GM12891 (cell line): Measurements from ENCODE around the gene MBNL3.

Source experiments
- POLR2A ChIP-seq: IDR thresholded peaks from 2 replicates; pipeline ENCODE4 v1.6.1; 2011; ENCODE audit warnings: low read depth, low read length, control low read depth
- POLR2AphosphoS5 ChIP-seq: IDR thresholded peaks from 2 replicates; pipeline ENCODE4 v1.6.1; 2011; ENCODE audit warnings: low read depth, low read length, control low read depth
- SPI1 ChIP-seq: IDR thresholded peaks from 2 replicates; pipeline ENCODE4 v1.6.1; 2011; ENCODE audit warnings: low read depth, low read length, control low read depth

- TF ChIP-seq POLR2AphosphoS5 (no peak), POLR2A (no peak), SPI1 (no peak)
Observed at GRCh38 chrX:132331532-132331931, 157.3 kb downstream of the MBNL3 start.
